ENCODE results near the gene GALNT17.

DNA sequence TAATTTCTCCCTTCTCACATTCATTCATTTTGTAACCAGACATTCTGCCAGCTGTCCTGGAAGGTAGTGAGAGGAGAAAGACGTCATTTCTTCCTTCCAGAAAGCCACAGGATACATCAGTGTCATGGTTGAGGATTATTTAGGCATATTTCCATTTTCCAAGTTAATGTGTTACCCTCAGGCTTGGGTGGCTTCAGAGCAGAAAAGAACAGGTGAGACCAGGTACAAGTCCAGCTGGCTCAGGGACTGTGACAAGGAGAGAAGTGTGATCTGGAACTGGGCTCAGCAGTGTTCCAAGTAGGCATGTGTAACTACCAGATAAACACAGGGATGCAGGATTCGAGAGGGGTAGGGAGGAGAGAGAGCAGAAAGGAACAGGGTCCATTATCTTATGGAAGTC is 386.9 kb downstream of the GALNT17 start:
- TF ChIP-seq, protein P1, sequence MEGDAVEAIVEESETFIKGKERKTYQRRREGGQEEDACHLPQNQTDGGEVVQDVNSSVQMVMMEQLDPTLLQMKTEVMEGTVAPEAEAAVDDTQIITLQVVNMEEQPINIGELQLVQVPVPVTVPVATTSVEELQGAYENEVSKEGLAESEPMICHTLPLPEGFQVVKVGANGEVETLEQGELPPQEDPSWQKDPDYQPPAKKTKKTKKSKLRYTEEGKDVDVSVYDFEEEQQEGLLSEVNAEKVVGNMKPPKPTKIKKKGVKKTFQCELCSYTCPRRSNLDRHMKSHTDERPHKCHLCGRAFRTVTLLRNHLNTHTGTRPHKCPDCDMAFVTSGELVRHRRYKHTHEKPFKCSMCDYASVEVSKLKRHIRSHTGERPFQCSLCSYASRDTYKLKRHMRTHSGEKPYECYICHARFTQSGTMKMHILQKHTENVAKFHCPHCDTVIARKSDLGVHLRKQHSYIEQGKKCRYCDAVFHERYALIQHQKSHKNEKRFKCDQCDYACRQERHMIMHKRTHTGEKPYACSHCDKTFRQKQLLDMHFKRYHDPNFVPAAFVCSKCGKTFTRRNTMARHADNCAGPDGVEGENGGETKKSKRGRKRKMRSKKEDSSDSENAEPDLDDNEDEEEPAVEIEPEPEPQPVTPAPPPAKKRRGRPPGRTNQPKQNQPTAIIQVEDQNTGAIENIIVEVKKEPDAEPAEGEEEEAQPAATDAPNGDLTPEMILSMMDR (conservative IDR thresholded peaks at IDR 0.05; ENCODE audit: low read depth, low read length), result no peak
- TF ChIP-seq EZH2phosphoT487 (IDR thresholded peaks at IDR 0.05; ENCODE audit: borderline replicate concordance, low read length), result no peak
- TF ChIP-seq EZH2 (IDR thresholded peaks at IDR 0.05; ENCODE audit: low read length, unreplicated experiment), result no peak
